Right kidney (tissue), 1 donor: ENCODE measurements around the gene TRNT1.

Experiments
- DNase-seq: peaks from one replicate; pipeline ENCODE4 v3.0.0-alpha.2; 2016

The TRNT1 gene

GRCh38 chr3:3110299-3110630 lies 16.5 kb upstream of the TRNT1 start, which contains the start of gene IL5RA:
Gene IL5RA, minus strand, starts transcription at chr3:3110374. Its CDS starts 5,390 bp downstream, at chr3:3104984.
- peak; percentile 17 for DNase-seq

GRCh38 chr3:3110749-3111361 lies 15.9 kb upstream of the TRNT1 start:
- no peak for DNase-seq

- no peak for DNase-seq
These were observed 13.6 kb upstream of the TRNT1 start for GRCh38 chr3:3113042-3113709.

GRCh38 chr3:3117651-3118050 lies 9.1 kb upstream of the TRNT1 start:
- no peak for DNase-seq

- no peak for DNase-seq
These were observed 7.3 kb upstream of the TRNT1 start for GRCh38 chr3:3119393-3119851.

GRCh38 chr3:3125977-3126376 lies 763 bp upstream of the TRNT1 start:
- no peak for DNase-seq

GRCh38 chr3:3127432-3128010 lies 781 bp downstream of the TRNT1 start:
- DNase-seq = no peak

GRCh38 chr3:3129579-3129978 lies 2.8 kb downstream of the TRNT1 start:
- DNase-seq = no peak

GRCh38 chr3:3133500-3133899 lies 6.8 kb downstream of the TRNT1 start:
- no peak for DNase-seq

- no peak for DNase-seq
These were observed 8.2 kb downstream of the TRNT1 start for GRCh38 chr3:3134750-3135448.

GRCh38 chr3:3137526-3137925 lies 10.8 kb downstream of the TRNT1 start:
- DNase-seq = no peak

GRCh38 chr3:3141939-3142338 lies 15.2 kb downstream of the TRNT1 start:
- DNase-seq = no peak

GRCh38 chr3:3145831-3146230 lies 19.1 kb downstream of the TRNT1 start:
- no peak for DNase-seq

- no peak for DNase-seq
These were observed 22.8 kb downstream of the TRNT1 start for GRCh38 chr3:3149560-3149959.

- no peak for DNase-seq
These were observed 24.8 kb downstream of the TRNT1 start for GRCh38 chr3:3151513-3151912.

GRCh38 chr3:3154879-3155610 lies 28.3 kb downstream of the TRNT1 start:
- DNase-seq = no peak

- no peak for DNase-seq
These were observed 30.7 kb downstream of the TRNT1 start for GRCh38 chr3:3157484-3157883.

GRCh38 chr3:3160826-3161225 lies 34.1 kb downstream of the TRNT1 start:
- DNase-seq = no peak

- DNase-seq = no peak
These were observed 38.5 kb downstream of the TRNT1 start for GRCh38 chr3:3165241-3165640.

- no peak for DNase-seq
These were observed 38.9 kb downstream of the TRNT1 start for GRCh38 chr3:3165650-3166049.

GRCh38 chr3:3170998-3171397 lies 44.3 kb downstream of the TRNT1 start:
- no peak for DNase-seq

GRCh38 chr3:3172627-3173026 lies 45.9 kb downstream of the TRNT1 start:
- DNase-seq = no peak
